WI38 (cell line): ENCODE data around the gene NECAB3.

Source experiments
- H3K4me3 ChIP-seq: 2 replicates; pipeline ENCODE4 v1.5.1; 2011; ENCODE audit warnings: low read depth, mild to moderate bottlenecking, control low read depth, low read length
- CTCF ChIP-seq: IDR thresholded peaks from 2 replicates; pipeline ENCODE4 v1.5.1; 2012; ENCODE audit warnings: low read depth, mild to moderate bottlenecking, control low read depth, low read length

Gene NECAB3

GRCh38 chr20:33675136-33675959, 1.1 kb upstream of the NECAB3 start:
- peak overlapping the region; percentile 57 for H3K4me3 ChIP-seq
- no peak for TF ChIP-seq CTCF

GRCh38 chr20:33673410-33674293, 576 bp downstream of the NECAB3 start:
- TF ChIP-seq CTCF = no peak
- H3K4me3 ChIP-seq = peak overlapping the region; percentile 71

- H3K4me3 ChIP-seq = peak overlapping the region; percentile 71
- no peak for TF ChIP-seq CTCF
Observed at GRCh38 chr20:33673114-33673409, 1.2 kb downstream of the NECAB3 start.

- H3K4me3 ChIP-seq = peak overlapping the region; percentile 71
- TF ChIP-seq CTCF = no peak
Observed at GRCh38 chr20:33672426-33673113, 1.7 kb downstream of the NECAB3 start.

- no peak for TF ChIP-seq CTCF
- H3K4me3 ChIP-seq = no peak overlapping the region
Observed at GRCh38 chr20:33671573-33672288, 2.5 kb downstream of the NECAB3 start.

GRCh38 chr20:33670715-33671499, 3.3 kb downstream of the NECAB3 start:
- no peak overlapping the region for H3K4me3 ChIP-seq
- TF ChIP-seq CTCF = no peak
